SK-N-MC (cell line): ENCODE data around the gene DENND1B.

Experiments
- EZH2 ChIP-seq: fragments of 200-600 bp; sonication (generic); IDR thresholded peaks from one replicate; pipeline ENCODE4 v1.6.1; 2017; ENCODE audit warnings: antibody characterized with exemption
- POLR2AphosphoS5 ChIP-seq: IDR thresholded peaks from 2 replicates; pipeline ENCODE4 v1.6.1; 2012; ENCODE audit warnings: mild to moderate bottlenecking, low read depth, low read length, borderline replicate concordance

DNA sequence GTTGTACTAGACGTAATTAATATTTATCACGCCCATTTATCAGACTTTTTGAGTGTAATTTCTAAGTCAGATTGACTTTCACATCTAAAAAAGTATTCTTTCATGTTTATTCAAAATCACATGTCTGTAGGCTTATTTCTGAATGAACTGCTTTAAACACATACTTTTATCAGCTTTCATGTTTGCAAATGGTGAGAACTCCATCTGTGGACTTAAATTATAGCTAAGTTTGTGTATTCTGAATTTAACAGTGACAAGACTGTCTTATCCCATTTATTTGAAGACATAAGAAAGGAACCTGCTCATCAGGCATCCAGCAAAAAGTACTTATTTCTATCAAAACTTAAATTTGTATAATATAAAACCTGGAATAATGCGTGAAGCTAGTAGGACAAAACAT, 69.3 kb downstream of the DENND1B start:
- TF ChIP-seq POLR2AphosphoS5 = no peak
- no peak for TF ChIP-seq EZH2
